Nephron progenitor cell (in vitro differentiated cells): Measurements from ENCODE around the gene DLG4.

Experiments used
- DNase-seq: peaks from one replicate; pipeline ENCODE4 v3.0.0; 2021
- H3K27ac Mint-ChIP-seq: 2 replicates; pipeline ENCODE4 v1.8.0; 2021; ENCODE audit warnings: mild to moderate bottlenecking, moderate library complexity, mixed read lengths
- H3K27me3 Mint-ChIP-seq: 2 replicates; pipeline ENCODE4 v1.8.0; 2021; ENCODE audit warnings: mild to moderate bottlenecking, low read depth, mixed read lengths; ENCODE audit not compliant: poor library complexity
- H3K36me3 Mint-ChIP-seq: 2 replicates; pipeline ENCODE4 v1.8.0; 2021; ENCODE audit warnings: low read depth, mixed read lengths
- H3K4me1 Mint-ChIP-seq: 2 replicates; pipeline ENCODE4 v1.8.0; 2021; ENCODE audit warnings: mixed read lengths
- H3K4me3 Mint-ChIP-seq: 2 replicates; pipeline ENCODE4 v1.8.0; 2021; ENCODE audit warnings: mild to moderate bottlenecking, moderate library complexity, mixed read lengths
- H3K9me3 Mint-ChIP-seq: 2 replicates; pipeline ENCODE4 v1.8.0; 2021; ENCODE audit warnings: mild to moderate bottlenecking, moderate library complexity, mixed read lengths
- CTCF ChIP-seq: fragments of 200-600 bp; sonication (generic); IDR thresholded peaks from 2 replicates; pipeline ENCODE4 v1.5.0; 2021; ENCODE audit warnings: antibody characterized with exemption

Gene DLG4

DNA sequence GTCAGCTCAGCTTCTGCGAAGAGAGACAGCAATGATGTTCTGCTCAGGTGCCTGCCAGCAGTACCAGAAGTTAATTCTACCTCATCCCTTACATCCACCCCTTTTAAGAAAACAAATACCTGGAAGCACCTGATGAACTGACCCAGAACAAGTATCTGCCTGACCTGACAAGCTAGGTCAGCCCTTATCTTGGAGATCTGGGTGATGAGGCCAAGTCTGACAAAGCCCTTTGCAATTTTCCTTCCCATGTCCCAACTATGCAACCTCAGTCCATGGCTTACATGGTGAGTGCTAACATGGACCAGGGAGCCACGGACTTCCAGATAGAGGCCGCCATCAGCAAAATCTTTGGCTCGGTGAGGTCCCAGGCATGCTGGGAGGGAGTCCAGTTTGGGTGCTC, 3.7 kb upstream of the DLG4 start:
- peaks cover 35% of the 10 kb centered on the region for H3K4me1 Mint-ChIP-seq
- H3K27ac Mint-ChIP-seq: peak overlapping the region; percentile 61
- H3K9me3 Mint-ChIP-seq: no peaks in the 10 kb centered on the region
- H3K36me3 Mint-ChIP-seq: peaks cover 21% of the 10 kb centered on the region
- TF ChIP-seq CTCF: no peak
- no peak overlapping the region for H3K4me3 Mint-ChIP-seq
- H3K27me3 Mint-ChIP-seq: no peaks in the 10 kb centered on the region
- DNase-seq: no peak

DNA sequence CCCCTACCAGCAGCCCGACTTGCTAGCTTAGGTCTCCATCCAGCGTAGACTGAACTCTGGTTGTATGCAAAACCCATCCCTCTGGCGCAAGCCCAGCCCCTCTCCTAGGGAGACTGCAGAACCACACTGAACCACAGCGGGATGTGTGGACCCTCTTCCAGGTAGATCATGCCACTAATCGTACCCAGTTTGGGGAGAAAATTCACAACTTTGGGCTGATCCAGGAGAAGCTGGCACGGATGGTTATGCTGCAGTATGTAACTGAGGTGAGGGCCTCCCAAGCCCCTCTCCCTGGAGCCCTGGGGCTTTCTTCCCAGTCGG, 3.3 kb upstream of the DLG4 start:
- Mint-ChIP-seq H3K27ac (no peak overlapping the region), H3K4me3 (no peak overlapping the region), H3K27me3 (no peaks in the 10 kb centered on the region), H3K9me3 (no peaks in the 10 kb centered on the region), H3K36me3 (peaks cover 16% of the 10 kb centered on the region), H3K4me1 (peaks cover 40% of the 10 kb centered on the region)
- DNase-seq: no peak
- no peak for TF ChIP-seq CTCF

DNA sequence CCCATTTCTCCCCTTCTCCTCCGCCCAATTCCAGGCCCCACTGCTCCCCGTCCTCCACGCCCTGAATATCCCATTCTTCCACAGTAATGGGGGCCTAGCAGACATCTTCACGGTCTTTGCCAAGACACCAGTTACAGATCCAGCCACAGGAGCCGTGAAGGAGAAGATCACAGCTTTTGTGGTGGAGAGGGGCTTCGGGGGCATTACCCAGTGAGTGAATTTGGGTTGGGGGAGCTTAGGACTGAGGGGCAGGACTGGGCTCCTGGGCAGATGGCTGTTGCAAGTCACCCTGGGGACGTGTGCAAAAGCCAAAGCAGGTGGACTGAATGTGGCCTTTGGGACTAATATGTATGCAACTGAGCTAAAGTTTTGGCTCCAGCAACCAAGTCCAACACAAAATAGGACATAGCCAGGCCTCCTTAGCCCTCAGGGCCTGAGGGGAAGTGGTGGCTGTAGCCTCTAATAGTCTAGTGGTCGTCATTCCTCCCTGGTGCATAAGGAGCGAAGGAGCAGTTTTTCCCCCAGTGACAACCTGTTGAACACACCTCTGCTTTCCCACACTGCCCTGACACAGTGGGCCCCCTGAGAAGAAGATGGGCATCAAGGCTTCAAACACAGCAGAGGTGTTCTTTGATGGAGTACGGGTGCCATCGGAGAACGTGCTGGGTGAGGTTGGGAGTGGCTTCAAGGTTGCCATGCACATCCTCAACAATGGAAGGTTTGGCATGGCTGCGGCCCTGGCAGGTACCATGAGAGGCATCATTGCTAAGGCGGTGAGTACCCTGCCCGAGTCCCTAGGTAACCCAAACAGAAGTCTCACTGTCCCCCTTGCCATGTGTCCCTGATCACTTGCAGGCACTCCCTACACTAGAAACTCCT, 2.7 kb upstream of the DLG4 start:
- no peak for DNase-seq
- H3K9me3 Mint-ChIP-seq: no peaks in the 10 kb centered on the region
- no peak overlapping the region for H3K27ac Mint-ChIP-seq
- peaks cover 12% of the 10 kb centered on the region for H3K36me3 Mint-ChIP-seq
- peaks cover 46% of the 10 kb centered on the region for H3K4me1 Mint-ChIP-seq
- no peaks in the 10 kb centered on the region for H3K27me3 Mint-ChIP-seq
- no peak for TF ChIP-seq CTCF
- peak overlapping the region; percentile 18 for H3K4me3 Mint-ChIP-seq

GRCh38 chr17:7221278-7222092, 1.8 kb upstream of the DLG4 start:
- Mint-ChIP-seq H3K36me3 (peaks cover 9% of the 10 kb centered on the region), H3K9me3 (no peaks in the 10 kb centered on the region), H3K27ac (peak overlapping the region; percentile 54), H3K4me3 (peak overlapping the region; percentile 95), H3K4me1 (peaks cover 51% of the 10 kb centered on the region), H3K27me3 (no peaks in the 10 kb centered on the region)
- no peak for TF ChIP-seq CTCF
- DNase-seq: no peak

- Mint-ChIP-seq H3K36me3 (peaks cover 9% of the 10 kb centered on the region), H3K27me3 (no peaks in the 10 kb centered on the region), H3K27ac (peak overlapping the region; percentile 98), H3K4me1 (peaks cover 58% of the 10 kb centered on the region), H3K9me3 (no peaks in the 10 kb centered on the region), H3K4me3 (peak overlapping the region; percentile 95)
- TF ChIP-seq CTCF: peak; percentile 14
- DNase-seq: no peak
These were observed 1.1 kb upstream of the DLG4 start for GRCh38 chr17:7220593-7221277.
